ENCODE data around the gene LILRA1.
"Not testable (repeated sequence)": the region's sequence is repeated elsewhere in the genome, so short reads cannot be mapped to it uniquely, and the experiment has no call there.

DNA sequence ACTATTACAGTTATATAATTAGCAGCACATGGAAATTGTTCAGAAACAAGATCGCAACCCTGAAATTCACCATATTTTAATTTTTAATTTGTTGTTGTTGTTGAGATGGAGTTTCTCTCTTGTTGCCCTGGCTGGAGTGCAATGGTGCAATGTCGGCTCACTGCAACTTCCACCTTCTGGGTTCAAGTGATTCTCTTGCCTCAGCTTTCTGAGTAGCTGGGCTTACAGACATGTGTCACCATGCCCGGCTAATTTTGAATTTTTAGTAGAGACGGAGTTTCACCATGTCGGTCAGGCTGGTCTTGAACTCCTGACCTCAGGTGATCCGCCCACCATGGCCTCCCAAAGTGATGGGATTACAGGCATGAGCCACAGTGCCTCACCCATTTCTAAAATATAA is 30.2 kb upstream of the LILRA1 start:
- TF ChIP-seq, protein P1, sequence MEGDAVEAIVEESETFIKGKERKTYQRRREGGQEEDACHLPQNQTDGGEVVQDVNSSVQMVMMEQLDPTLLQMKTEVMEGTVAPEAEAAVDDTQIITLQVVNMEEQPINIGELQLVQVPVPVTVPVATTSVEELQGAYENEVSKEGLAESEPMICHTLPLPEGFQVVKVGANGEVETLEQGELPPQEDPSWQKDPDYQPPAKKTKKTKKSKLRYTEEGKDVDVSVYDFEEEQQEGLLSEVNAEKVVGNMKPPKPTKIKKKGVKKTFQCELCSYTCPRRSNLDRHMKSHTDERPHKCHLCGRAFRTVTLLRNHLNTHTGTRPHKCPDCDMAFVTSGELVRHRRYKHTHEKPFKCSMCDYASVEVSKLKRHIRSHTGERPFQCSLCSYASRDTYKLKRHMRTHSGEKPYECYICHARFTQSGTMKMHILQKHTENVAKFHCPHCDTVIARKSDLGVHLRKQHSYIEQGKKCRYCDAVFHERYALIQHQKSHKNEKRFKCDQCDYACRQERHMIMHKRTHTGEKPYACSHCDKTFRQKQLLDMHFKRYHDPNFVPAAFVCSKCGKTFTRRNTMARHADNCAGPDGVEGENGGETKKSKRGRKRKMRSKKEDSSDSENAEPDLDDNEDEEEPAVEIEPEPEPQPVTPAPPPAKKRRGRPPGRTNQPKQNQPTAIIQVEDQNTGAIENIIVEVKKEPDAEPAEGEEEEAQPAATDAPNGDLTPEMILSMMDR (conservative IDR thresholded peaks at IDR 0.05): not testable (repeated sequence)
- not testable (repeated sequence) for TF ChIP-seq ZFX (IDR thresholded peaks at IDR 0.05)

Measured in C4-2B (cell line).